GM23338 (cell line): ENCODE measurements around the gene OR1S2.

Experiments used
- CREB1 ChIP-seq: fragments of 250-450 bp; sonication (Bioruptor Pico); IDR thresholded peaks from 2 replicates; pipeline ENCODE4 v1.5.0; 2020; ENCODE audit warnings: low read depth, mild to moderate bottlenecking, moderate library complexity
- EZH2 ChIP-seq: fragments of 200-600 bp; sonication (generic); IDR thresholded peaks from one replicate; pipeline ENCODE4 v1.8.0; 2017; ENCODE audit warnings: antibody characterized with exemption, mild to moderate bottlenecking, low read depth; ENCODE audit not compliant: unreplicated experiment
- EZH2phosphoT487 ChIP-seq: fragments of 200-600 bp; sonication (generic); IDR thresholded peaks from one replicate; pipeline ENCODE4 v1.8.1; 2018; ENCODE audit warnings: antibody characterized with exemption; ENCODE audit not compliant: unreplicated experiment
- JUNB ChIP-seq: IDR thresholded peaks from one replicate; pipeline ENCODE4 v1.6.1; 2016; ENCODE audit warnings: antibody characterized with exemption; ENCODE audit not compliant: unreplicated experiment
- NANOG ChIP-seq: IDR thresholded peaks from 2 replicates; pipeline ENCODE4 v1.6.1; 2016; ENCODE audit warnings: antibody characterized with exemption, borderline replicate concordance
- POLR2AphosphoS5 ChIP-seq: IDR thresholded peaks from 2 replicates; pipeline ENCODE4 v1.6.1; 2016; ENCODE audit warnings: antibody characterized with exemption, low read depth
- STAT1 ChIP-seq: IDR thresholded peaks from one replicate; pipeline ENCODE4 v1.6.1; 2016; ENCODE audit warnings: antibody characterized with exemption; ENCODE audit not compliant: unreplicated experiment
- ZNF114 ChIP-seq: fragments of 250-450 bp; sonication (Bioruptor Pico); IDR thresholded peaks from 2 replicates; pipeline ENCODE4 v1.5.0; 2020; ENCODE audit warnings: mild to moderate bottlenecking, moderate library complexity
- ZNF331 ChIP-seq: fragments of 250-450 bp; sonication (Bioruptor Pico); IDR thresholded peaks from 2 replicates; pipeline ENCODE4 v1.5.0; 2020; ENCODE audit warnings: low read depth, mild to moderate bottlenecking, moderate library complexity
- TF ChIP-seq, protein P1 (sequence below), 2 experiments: fragments of 200-600 bp in 1 of 2; sonication (generic) in 1 of 2; conservative IDR thresholded peaks; 2 replicates each; pipeline versions ENCODE4 v1.5.1 to v1.6.1; 2016 to 2017; ENCODE audit warnings: antibody characterized with exemption in 2 of 2, low read depth in 2 of 2, mild to moderate bottlenecking in 2 of 2, moderate library complexity in 1 of 2
- TF ChIP-seq, protein P2 (sequence below): IDR thresholded peaks from one replicate; pipeline ENCODE4 v1.6.1; 2018; ENCODE audit warnings: antibody characterized with exemption; ENCODE audit not compliant: unreplicated experiment

DNA sequence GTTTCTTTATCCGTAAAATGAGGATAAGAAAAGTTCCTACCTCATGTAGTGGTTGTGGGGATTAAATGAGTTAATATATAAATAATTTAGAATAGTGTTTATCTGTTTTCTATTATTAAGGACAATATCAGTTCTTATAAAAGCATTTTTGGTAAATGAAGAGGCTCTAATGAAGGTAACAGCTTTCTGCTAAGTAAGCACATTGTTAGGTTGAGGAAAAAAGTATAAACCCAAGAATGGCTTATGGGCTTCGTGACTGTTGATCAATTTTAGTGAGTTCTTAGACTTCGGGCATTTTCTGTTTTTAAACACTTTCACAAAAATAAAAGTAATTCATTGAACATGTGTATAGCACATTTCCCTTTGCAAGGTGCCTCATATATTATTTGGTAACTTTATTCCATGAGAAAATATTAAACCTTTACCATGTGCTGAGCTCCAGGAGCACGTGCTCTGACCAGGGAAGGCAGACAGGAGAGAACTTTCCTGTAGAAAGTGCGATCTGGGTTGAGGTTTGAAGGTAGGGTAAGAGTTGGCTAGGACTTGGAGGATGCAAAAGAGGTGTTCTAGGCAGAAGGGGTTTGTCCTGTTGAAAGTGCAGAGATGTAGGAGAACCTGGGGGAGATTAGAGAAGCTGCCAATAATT, 26.4 kb downstream of the OR1S2 start:
- TF ChIP-seq POLR2AphosphoS5, result no peak
- TF ChIP-seq, protein P1, sequence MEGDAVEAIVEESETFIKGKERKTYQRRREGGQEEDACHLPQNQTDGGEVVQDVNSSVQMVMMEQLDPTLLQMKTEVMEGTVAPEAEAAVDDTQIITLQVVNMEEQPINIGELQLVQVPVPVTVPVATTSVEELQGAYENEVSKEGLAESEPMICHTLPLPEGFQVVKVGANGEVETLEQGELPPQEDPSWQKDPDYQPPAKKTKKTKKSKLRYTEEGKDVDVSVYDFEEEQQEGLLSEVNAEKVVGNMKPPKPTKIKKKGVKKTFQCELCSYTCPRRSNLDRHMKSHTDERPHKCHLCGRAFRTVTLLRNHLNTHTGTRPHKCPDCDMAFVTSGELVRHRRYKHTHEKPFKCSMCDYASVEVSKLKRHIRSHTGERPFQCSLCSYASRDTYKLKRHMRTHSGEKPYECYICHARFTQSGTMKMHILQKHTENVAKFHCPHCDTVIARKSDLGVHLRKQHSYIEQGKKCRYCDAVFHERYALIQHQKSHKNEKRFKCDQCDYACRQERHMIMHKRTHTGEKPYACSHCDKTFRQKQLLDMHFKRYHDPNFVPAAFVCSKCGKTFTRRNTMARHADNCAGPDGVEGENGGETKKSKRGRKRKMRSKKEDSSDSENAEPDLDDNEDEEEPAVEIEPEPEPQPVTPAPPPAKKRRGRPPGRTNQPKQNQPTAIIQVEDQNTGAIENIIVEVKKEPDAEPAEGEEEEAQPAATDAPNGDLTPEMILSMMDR (conservative IDR thresholded peaks at IDR 0.05; ENCODE audit: low read depth in 2 of 2), result no peak
- no peak for TF ChIP-seq EZH2
- no peak for TF ChIP-seq CREB1
- TF ChIP-seq, protein P2, sequence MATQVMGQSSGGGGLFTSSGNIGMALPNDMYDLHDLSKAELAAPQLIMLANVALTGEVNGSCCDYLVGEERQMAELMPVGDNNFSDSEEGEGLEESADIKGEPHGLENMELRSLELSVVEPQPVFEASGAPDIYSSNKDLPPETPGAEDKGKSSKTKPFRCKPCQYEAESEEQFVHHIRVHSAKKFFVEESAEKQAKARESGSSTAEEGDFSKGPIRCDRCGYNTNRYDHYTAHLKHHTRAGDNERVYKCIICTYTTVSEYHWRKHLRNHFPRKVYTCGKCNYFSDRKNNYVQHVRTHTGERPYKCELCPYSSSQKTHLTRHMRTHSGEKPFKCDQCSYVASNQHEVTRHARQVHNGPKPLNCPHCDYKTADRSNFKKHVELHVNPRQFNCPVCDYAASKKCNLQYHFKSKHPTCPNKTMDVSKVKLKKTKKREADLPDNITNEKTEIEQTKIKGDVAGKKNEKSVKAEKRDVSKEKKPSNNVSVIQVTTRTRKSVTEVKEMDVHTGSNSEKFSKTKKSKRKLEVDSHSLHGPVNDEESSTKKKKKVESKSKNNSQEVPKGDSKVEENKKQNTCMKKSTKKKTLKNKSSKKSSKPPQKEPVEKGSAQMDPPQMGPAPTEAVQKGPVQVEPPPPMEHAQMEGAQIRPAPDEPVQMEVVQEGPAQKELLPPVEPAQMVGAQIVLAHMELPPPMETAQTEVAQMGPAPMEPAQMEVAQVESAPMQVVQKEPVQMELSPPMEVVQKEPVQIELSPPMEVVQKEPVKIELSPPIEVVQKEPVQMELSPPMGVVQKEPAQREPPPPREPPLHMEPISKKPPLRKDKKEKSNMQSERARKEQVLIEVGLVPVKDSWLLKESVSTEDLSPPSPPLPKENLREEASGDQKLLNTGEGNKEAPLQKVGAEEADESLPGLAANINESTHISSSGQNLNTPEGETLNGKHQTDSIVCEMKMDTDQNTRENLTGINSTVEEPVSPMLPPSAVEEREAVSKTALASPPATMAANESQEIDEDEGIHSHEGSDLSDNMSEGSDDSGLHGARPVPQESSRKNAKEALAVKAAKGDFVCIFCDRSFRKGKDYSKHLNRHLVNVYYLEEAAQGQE, result no peak
- no peak for TF ChIP-seq STAT1
- TF ChIP-seq ZNF114 (CRISPR knock-in tag), result no peak
- no peak for TF ChIP-seq NANOG
- no peak for TF ChIP-seq JUNB
- TF ChIP-seq EZH2phosphoT487, result no peak
- TF ChIP-seq ZNF331 (CRISPR knock-in tag), result no peak
